HuH-7 (cell line): ENCODE results near the gene GPLD1.
"Not testable (repeated sequence)": the region's sequence is repeated elsewhere in the genome, so short reads cannot be mapped to it uniquely, and the experiment has no call there.

Source experiments
- DNase-seq: peaks from one replicate; pipeline ENCODE4 v3.0.0; 2011; ENCODE audit warnings: low spot score

GPLD1 gene, protein sequence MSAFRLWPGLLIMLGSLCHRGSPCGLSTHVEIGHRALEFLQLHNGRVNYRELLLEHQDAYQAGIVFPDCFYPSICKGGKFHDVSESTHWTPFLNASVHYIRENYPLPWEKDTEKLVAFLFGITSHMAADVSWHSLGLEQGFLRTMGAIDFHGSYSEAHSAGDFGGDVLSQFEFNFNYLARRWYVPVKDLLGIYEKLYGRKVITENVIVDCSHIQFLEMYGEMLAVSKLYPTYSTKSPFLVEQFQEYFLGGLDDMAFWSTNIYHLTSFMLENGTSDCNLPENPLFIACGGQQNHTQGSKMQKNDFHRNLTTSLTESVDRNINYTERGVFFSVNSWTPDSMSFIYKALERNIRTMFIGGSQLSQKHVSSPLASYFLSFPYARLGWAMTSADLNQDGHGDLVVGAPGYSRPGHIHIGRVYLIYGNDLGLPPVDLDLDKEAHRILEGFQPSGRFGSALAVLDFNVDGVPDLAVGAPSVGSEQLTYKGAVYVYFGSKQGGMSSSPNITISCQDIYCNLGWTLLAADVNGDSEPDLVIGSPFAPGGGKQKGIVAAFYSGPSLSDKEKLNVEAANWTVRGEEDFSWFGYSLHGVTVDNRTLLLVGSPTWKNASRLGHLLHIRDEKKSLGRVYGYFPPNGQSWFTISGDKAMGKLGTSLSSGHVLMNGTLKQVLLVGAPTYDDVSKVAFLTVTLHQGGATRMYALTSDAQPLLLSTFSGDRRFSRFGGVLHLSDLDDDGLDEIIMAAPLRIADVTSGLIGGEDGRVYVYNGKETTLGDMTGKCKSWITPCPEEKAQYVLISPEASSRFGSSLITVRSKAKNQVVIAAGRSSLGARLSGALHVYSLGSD

DNA sequence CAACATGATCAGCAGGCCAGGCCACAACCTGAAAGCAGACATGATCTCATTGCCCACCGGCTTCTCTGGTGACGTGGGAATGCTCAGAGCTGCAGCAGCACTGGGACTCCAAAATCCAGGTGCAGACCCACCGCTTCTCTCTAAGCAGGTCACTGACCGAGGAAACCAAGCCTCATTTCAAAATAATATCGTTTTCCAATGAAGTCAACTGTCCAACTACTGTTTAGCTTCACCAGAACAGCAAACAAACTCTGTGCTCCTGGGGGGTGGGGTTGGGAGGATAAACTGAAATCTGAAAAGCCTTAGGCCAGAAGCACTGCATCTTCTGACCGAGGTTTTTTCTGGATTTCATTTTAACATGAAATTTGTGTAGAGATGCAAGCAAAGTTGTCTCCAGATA is at the start of gene GPLD1:
Gene GPLD1 (minus strand): TSS at position 109 of the 400 bp plus-strand sequence. CDS start 67 bp downstream, at position 42.
- DNase-seq, result no peak

DNA sequence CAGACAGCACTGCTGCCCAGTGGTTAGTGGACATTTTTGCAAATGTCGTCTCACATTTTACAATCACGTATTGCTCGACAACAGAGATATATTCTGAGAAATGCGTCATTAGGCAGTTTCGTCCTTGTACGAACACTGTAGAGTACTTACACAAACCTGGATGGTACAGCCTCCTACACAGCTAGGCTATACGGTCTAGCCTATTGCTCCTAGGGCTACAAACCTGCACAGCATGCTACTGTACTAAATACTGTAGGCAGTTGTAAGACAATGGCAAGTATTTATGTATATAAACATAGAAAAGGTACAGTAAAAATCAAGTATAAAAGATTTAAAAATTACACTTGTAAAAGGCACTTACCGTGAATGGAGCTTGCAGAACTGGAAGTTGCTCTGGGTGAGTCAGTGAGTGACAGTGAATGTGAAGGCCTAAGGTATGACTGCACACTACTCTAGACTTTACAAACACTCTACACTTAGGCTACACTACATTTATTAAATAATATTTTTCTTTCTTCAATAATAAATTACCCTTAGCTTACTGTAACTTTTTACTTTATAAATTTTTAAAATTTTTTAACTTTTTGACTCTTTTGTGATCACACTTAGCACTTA is 48.5 kb upstream of the GPLD1 start:
- DNase-seq, result no peak

DNA sequence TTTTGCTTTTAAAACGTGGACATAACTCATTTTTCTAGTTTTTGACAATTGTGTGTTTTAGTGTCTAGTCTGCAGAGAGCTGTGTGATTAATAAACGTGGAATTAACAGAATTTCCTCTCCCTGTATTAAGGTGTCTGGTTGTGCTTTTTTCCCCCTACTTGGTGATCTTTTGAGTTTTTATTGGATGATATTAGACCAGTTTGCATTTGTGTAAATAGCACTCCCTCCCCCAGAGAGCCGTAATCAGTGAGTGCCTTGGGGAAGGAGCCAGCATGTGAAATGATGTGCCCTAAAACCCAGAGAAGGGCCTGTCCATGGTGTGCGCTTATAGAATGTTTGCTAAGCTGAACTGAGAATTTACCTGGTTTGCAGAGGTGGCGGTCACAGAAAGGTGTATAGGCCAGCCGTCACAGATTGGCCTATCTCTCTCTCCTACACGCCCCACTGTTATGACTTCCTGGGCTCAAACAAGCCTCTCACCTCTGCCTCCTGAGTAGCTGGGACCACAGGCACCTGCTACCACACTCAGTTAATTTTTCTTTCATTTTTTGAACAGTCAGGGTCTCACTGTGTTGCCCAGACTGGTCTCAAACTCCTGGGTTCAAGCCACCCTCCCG is 47.8 kb upstream of the GPLD1 start:
- DNase-seq, result no peak

DNA sequence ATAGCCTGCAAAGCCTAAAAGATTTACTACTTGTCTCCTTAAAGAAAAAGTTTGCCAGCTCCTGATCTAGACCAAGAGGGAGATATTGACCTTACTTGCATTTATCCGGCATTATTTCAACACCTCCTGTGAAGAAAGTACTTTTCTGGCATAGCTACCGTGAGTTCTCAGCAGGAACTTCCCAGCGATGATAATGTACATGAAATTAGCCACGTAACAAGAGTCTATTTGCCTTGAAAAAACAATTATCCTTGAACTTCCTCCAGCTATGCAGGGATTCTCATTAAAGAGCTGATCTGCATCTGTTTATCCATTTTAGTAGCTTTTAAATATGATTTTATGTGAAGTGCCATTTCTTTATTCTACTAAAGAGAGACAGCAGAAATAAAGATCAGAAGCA is 47.1 kb upstream of the GPLD1 start:
- DNase-seq, result no peak

DNA sequence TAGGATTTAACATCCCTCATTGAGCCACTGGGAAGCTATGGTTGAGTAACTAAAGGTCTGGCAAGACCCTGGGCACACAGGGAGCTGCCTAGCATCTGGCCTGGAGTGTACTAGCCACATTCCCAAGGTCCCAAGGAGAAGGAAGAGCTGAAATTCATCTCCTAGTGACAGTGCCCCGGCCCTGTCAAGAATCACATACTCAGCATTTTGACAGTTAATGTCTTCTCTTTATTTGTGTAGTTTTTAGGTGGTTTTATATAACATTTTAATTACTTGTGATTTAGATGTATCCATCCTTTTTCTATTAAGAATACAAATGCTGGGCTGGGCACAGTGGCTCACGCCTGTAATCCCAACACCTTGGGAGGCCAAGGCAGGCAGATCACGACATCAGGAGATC is 45.8 kb upstream of the GPLD1 start:
- DNase-seq, result no peak

DNA sequence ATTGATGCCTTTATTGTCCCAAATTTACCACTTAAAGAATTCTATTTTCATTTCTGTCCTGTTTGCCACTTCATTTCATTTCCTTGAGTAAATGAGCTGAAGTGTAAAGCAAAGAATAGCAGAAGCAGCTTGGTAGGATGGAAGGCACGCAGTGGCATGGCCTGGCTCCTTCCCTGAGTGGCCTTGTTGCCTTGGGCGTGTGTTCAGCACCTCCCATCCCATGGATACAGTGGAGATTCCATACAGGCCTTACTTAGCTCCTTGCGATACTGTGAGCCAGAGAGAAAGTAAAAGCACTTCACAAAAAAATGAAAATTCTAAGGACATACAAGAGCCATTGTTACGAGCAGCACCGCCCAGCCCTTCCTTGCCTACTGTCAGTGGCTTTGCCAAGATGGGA is 45.0 kb upstream of the GPLD1 start:
- DNase-seq, result no peak

DNA sequence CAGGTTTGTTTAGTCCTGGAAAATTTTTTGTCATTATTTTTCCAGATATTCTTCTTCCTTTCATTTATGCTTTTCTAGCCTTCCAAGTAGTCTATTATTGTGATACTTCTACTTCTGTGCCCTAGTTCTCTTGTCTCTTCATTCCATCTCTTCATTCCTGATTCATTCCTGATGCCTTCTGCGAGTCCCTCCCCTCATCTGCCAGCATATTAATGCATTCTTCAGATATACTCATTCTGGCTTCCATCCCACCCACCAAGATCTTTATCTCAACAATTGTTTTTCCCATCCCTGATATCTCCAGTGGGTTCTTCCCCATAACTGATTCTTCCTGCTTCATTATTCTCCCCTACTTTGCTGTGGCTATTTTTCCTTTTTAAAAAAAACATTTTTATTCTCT is 40.6 kb upstream of the GPLD1 start:
- DNase-seq, result no peak

DNA sequence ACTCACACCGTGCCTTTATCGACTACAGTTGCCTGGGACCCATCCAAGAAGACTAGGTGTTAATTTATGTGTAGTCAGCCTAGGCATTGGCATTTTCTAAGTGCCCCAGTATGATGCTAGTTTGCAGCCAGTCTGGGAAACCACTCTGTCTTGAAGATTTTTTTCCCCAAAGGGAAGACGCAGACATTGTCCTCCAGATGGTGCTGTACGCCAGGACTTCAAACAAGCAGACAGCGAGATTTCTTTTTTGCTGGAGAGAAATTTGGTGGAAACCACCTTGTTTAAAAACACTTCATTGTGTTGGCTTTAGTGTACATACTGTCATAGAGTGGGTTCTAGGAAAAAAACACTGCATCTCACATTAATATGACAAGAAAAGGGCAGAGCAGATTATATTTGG is 35.4 kb upstream of the GPLD1 start:
- DNase-seq, result peak; percentile 15

DNA sequence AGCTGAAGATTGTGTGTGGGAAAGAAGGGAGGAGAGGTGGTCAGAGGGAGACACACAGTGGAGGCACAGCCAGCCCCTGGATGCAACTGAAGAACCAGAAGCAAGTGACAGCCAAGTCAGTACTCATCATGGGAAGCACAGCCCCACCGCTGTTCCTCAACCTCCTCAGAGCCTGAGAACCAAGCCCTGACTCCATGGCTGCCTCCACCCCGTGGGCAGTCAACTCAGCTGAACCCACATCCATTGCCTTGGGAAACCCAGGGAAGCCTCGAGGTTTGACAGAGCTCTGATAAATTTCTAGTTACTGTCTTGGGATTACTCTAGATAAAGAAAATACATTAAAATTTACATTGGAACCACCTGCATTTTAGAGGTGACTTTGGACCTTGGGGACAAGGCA is 35.0 kb upstream of the GPLD1 start:
- no peak for DNase-seq

DNA sequence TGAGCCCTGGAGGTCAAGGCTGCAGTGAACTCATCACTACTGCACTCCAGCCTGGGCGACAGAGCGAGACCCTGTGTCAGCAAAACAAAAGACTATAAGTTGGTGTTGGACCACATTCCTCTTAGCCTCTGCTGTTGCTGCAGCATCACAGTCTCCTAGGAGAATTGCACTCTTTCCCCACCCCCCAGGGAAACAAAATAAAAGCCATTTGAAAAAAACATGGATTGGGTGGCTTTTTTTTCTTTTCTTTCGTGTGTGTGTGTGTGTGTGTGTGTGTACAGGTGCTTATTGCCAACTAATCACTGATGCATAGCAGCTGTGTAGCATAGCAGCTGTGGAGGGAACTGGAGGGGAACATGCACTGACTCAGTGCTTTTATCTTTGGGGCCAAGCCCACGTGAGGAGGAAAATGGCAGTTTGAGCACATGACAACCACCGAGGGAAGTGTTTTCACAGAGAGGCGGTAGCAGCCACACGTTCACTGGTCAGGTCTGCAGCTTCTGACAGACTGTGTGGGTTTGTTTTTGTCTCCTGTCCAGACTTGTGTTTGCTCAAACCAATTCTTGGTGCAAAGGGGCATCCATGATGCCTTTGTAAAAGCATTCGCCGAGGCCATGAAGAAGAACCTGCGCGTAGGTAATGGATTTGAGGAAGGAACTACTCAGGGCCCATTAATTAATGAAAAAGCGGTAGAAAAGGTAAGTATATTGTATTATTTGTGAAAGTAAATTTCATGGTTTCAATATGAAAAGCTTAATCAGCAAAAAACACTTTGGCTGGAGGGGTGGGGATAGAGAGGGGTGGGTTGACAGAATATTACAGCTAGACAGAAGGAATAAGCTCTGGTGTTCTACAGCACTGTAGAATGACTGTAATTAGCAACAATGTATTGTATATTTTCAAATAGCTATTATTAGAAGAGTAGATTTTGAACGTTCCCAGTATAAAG is 33.1 kb upstream of the GPLD1 start:
- no peak for DNase-seq

DNA sequence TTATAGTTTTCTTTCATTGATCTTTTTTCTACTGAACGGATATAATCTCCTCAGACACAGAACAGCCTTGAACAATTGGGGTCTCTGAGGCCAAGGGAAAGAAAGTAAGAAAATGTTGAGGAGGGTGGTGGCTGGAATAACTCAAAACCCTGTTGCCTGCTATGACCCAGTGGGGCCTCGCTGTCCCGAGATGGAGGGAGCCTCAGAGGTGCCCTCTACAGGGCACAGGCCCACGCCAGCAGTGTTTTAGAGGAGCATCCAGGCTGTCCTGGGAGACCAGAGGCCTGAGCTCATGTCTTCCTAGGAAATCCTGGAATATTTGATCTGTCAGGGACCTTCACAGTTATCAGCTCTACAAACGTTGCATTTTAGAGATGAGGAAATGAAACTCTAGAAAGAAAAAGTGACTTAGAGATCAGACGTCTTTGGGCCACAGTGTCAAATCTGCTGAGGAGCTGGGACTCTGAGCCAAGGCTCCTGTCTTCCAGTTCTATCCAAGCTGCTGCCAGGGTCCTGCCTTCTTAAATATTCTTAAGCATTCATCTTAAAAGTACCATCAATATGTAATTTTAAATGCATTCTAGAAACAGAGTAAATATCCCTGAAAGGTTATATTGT is 31.7 kb upstream of the GPLD1 start:
- DNase-seq, result peak; percentile 62

DNA sequence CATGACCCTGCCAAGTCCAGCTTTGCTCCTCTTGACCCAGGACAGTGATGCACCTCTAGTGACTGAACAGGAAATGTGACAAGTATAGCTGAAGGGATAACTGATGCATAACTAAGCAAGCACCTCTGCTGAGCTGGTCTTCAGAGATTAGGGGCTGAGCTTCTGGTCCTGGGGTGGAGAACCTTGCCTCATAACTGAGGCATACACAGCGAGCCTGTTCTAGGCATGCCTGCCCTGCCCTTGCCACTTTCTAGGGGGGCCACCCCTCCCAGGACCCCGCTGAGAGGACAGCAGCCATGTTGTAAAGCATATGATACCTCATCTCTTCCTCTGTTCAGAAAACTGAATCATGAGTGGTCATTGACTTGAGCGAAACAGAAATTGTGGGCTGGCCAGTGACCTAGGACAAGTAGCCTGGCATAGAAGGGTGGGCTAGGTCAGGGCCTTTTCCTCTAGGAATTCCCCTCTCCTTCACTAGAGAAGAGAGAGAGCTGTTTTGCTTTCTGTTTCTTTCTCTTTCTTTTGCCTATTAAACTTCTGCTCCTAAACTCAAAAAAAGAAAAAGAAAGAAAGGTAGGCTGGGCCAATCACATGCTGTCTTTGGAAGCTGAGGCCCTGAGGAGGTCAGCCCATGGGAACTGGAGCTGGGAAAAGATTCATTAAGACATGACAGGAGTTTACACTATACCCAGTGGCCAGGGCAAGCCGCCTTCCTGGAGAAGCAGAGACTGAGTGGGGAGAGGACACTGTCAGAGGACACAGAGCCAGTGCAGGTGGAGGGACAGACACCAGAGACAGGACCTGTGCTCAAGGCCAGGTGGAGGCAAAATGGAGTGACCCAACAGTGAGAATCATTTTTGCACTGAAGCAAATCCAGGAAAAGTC is 28.5 kb upstream of the GPLD1 start:
- DNase-seq, result no peak

DNA sequence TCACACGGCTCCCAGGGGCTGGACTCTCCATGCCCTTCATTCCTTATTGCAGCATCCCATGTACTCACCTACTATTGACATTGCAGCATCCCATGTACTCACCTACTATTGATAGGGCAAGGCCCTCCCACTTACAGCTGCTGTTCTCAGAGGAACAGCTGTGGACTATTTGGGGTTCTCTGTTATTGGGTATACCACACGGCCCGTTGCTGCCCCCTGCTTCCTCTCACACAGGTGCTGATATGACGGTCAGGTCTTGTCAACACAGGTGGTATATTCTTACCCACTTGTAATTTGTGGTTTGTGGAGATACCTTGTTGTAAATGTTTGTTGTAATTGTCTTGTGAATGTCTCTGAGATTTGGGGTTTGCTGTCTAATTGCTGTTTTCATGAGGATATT is 24.2 kb upstream of the GPLD1 start:
- DNase-seq, result no peak

DNA sequence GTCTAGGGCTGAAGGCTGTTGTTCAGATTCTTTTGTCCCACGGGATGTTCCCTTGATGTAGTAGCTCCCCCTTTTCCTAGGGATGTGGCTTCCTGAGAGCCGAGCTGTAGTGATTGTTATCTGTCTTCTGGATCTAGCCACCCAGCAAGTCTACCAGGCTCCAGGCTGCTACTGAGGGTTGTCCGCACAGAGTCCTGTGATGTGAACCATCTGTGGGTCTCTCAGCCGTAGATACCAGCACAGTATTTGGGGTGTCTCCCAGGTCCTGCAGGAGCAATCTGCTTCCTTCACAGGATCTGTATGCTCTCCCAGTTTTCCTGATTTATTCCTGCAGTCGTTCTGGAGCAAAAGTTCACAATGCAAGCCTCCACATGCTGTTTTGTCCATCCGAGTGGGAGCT is 22.6 kb upstream of the GPLD1 start:
- DNase-seq, result not testable (repeated sequence)

DNA sequence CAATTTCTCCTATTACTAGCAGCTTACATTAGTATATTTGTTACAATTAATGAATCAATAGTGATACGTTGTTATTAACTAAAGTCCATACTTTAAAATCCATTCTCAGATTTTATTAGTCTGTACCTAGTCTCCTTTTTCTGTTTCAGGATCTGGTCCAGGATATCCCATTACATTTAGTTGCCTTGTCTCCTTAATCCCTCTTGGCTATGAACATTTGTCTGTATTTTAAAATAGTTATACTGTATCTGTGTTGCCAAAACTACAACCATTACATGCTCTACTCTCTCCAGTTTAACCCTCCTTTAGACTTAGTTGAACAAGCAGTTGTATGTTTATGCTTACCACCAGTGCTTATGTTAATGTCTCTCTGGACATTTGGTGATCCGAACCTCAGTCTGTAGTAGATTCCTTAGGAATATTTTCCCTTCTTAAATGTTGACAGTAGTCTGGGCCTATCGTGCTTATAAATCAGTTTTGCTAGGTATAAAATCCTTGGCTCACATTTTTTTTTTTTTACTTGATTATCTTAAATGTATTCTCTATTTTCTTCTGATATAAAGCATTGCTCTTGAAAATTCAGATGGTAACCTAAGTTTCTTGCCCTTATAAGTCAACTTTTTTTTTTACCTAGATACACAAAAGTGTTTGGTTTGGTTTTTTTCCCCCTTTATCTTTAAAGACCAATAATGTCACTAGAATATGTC is 17.6 kb upstream of the GPLD1 start:
- no peak for DNase-seq

DNA sequence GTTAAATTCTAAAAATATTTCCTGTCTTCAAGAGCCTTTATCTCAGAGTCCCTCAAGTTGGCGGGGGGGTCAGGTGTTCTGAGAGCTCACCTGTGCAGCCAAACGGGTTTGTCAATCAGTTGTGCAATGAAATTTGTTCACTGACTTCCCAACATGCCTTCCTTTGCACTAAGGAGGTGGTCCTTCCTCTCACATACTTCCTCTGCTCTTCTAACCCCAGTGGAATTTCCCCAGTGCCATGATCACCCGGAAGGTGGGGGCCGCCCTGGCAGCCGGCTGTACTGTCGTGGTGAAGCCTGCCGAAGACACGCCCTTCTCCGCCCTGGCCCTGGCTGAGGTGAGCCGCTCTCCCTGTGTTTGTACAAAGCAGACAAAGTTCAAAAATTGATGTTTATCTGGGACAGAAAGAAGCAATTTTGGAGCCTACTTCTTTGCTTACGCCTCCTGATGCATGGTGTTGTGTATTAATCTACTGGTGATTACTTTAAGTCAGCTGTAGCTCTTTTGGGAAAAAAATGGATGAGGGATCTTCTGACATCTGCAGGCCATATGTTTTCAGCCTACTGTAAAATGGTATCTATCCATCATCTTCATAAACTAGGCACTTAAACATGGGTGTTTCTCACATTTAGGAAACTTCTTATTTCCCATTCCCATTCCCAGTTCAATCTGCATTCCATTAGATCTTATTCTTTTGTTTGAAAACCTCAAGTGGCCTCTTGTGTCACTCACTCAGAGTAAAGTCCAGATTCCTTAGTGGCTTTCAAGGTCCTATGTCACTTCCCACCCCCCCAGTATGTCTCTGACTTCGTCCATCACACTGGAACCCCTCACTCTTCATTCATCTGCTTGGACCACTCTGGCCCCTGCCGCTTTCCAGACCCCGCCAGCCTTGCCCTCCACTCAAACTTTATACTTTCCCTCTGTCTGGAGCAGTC is 15.5 kb upstream of the GPLD1 start:
- DNase-seq, result peak; percentile 54

DNA sequence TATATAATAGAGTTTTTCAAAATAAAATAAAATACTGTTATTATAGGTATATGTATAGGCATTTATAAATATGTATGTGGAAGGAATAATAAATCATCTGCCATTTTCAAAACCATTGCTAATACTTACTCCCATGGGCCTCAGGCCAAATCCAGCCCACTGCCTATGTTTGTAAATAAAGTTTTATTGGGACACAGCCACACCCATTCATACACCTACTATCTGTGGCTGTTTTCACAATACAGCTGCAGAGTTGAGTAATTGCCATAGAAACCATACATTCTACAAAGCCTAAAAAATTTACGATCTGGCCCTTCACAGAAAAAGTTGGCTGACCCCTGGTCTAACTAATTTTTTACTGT is 14.9 kb upstream of the GPLD1 start:
- no peak for DNase-seq

DNA sequence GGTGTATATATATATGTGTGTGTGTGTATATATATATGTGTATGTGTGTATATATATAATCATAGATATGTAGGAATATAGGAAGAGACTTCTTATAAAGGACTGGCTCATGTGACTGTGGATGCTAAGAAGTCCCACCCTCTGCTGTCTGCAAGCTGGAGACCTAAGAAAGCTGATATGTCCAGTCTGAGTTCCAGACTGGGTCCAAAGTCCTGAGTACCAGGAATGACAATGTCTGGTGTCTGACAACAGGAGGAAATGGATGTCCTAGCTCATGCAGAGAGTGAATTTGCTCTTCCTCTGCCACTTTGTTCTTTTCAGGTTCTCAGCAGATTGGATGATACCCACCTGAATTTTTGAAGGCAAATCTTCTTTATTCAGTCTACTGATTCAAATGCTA is 12.5 kb upstream of the GPLD1 start:
- DNase-seq, result no peak
